ENCODE measurements around the gene PTCD1. TPM values are rescaled to one million over a fixed set of nuclear protein-coding genes. Genes with fewer than 3 reads are reported as not detected.

Gene PTCD1
- total and polyA plus RNA-seq, 7 donors: 2.7 to 9.2 (median 5.0) TPM

GRCh38 chr7:99422625-99423024 is 16.0 kb downstream of the PTCD1 start:
- H3K27me3 ChIP-seq (ENCODE audit: insufficient read depth in 3 of 3, low read length in 2 of 3): no peaks in the 10 kb centered on the region
- no peak for TF ChIP-seq CTCF (IDR thresholded peaks at IDR 0.05)
- ATAC-seq (no peak), DNase-seq (no peak)
- H3K36me3 ChIP-seq (ENCODE audit: insufficient read depth in 1 of 2, low read depth in 1 of 2): peaks cover 2 to 70% of the 10 kb centered on the region in 2 donors
- intact Hi-C loops (cut with DNase I): loop anchor here in 1 of 2 donors (2.0 kb wide), 1 partner anchor 34 kb away; no protein-coding TSS in a partner anchor
- H3K9me3 ChIP-seq: no peaks in the 10 kb centered on the region
- H3K4me1 ChIP-seq: no peaks in the 10 kb centered on the region
- H3K4me3 ChIP-seq: no peak overlapping the region
- H3K27ac ChIP-seq: no peak overlapping the region
- WGBS, 3 donors: 85 to 90% (median 86%) methylated on average over 5 of the region's 5 CpGs

- no peaks in the 10 kb centered on the region for H3K9me3 ChIP-seq
- TF ChIP-seq CTCF (IDR thresholded peaks at IDR 0.05): no peak
- DNase-seq (no peak), ATAC-seq (no peak)
- peaks cover 4 to 74% of the 10 kb centered on the region in 2 donors for H3K36me3 ChIP-seq (ENCODE audit: insufficient read depth in 1 of 2, low read depth in 1 of 2)
- intact Hi-C loops (cut with DNase I): loop anchor here in 1 of 2 donors (2.0 kb wide), 1 partner anchor 35 kb away; no protein-coding TSS in a partner anchor
- H3K4me1 ChIP-seq: no peaks in the 10 kb centered on the region
- no peak overlapping the region for H3K27ac ChIP-seq
- no peaks in the 10 kb centered on the region for H3K27me3 ChIP-seq (ENCODE audit: insufficient read depth in 3 of 3, low read length in 2 of 3)
- WGBS, 3 donors: 88 to 95% (median 91%) methylated on average over 11 of the region's 11 CpGs
- H3K4me3 ChIP-seq: no peak overlapping the region
Measured at GRCh38 chr7:99422186-99422585, 16.4 kb downstream of the PTCD1 start.

GRCh38 chr7:99420986-99421385 is 17.6 kb downstream of the PTCD1 start:
- Histone ChIP-seq H3K36me3 (ENCODE audit: insufficient read depth in 1 of 2, low read depth in 1 of 2) (peaks cover 9 to 86% of the 10 kb centered on the region in 2 donors), H3K27ac (no peak overlapping the region), H3K4me3 (no peak overlapping the region), H3K27me3 (ENCODE audit: insufficient read depth in 3 of 3, low read length in 2 of 3) (no peaks in the 10 kb centered on the region), H3K9me3 (no peaks in the 10 kb centered on the region), H3K4me1 (no peaks in the 10 kb centered on the region)
- no peak for DNase-seq
- no peak for ATAC-seq
- intact Hi-C loops (cut with DNase I): no loop called here
- no peak for TF ChIP-seq CTCF (IDR thresholded peaks at IDR 0.05)
- 75 to 84% (median 77%) methylated on average over 7 of the region's 7 CpGs for WGBS, 3 donors

DNA sequence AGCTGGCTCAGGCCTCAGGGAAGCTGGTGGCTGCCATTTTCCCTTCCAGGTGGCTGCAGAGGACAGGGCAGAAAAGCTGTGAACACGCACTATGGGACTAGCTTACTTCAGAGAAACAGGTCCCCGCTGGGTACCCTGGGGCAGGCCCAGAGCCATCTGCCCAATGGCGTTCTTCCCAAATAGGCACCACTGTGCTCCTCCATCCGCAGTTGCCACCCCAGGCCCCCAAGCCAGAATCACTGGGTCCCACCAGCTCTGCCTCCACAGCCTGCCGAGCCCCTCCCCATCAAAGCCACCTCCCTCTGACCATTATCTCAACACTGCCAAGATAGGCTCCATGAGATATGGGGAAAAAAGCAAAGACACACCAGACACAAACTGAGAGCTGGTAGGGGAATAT is 18.4 kb downstream of the PTCD1 start:
- TF ChIP-seq CTCF (IDR thresholded peaks at IDR 0.05): no peak
- WGBS, 3 donors: 88 to 96% (median 91%) methylated on average over 5 of the region's 5 CpGs
- no peak overlapping the region for H3K27ac ChIP-seq
- peaks cover 9 to 88% of the 10 kb centered on the region in 2 donors for H3K36me3 ChIP-seq (ENCODE audit: insufficient read depth in 1 of 2, low read depth in 1 of 2)
- H3K4me1 ChIP-seq: no peaks in the 10 kb centered on the region
- H3K27me3 ChIP-seq (ENCODE audit: insufficient read depth in 3 of 3, low read length in 2 of 3): no peaks in the 10 kb centered on the region
- DNase-seq: no peak
- intact Hi-C loops (cut with DNase I): no loop called here
- ATAC-seq: no peak
- H3K4me3 ChIP-seq: no peak overlapping the region
- no peaks in the 10 kb centered on the region for H3K9me3 ChIP-seq
